HG03342 (cell line): ENCODE data around the gene LRRN3.
"Not testable (repeated sequence)": the region's sequence is repeated elsewhere in the genome, so short reads cannot be mapped to it uniquely, and the experiment has no call there.

ENCODE experiments used
- ATAC-seq: cut with Tn5 transposase; IDR thresholded peaks from one replicate; pipeline ENCODE4 v1.9.1; 2021; ENCODE audit warnings: mild to moderate bottlenecking, moderate library complexity; ENCODE audit not compliant: unreplicated experiment

Gene LRRN3

DNA sequence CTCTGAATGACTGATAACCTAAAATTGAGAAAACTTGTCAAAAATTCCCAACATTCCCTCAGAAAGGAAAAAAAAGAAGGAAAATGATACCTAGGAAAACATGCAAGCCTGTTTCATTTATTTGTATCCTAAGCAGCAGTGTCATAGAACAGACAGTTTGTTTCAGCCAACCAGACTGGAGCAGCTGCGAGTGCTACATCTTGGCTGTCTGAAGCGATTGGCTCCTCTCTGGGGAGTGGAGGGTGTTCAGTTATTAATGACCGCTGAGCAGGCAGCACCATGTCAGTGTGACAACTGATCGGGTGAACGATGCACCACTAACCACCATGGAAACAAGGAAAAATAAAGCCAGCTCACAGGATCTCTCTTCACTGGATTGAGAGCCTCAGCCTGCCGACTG is at the start of gene LRRN3:
LRRN3 (plus strand) TSS at position 282 of the 400 bp plus-strand sequence. CDS start 31,646 bp downstream, outside the sequence.
- ATAC-seq, result no peak

DNA sequence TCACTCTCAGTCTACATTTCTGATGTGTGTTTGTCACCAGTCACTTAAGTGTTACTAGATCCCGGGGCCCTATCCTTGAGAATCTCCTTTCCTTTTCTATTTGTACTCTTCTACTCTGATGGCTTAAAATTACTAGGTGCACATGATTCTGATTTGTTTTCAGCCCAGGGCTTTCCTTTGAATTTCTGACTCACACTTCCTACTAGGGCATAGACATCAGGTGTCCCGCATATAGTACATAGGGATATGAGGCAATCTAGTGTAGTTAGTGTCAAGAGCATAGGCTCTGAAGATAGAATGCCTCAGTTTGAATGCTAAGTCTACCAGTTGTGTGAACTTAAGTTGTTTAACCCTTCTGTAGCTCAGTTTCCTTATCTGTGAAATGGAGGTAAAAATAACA is 49.4 kb upstream of the LRRN3 start:
- ATAC-seq, result no peak

DNA sequence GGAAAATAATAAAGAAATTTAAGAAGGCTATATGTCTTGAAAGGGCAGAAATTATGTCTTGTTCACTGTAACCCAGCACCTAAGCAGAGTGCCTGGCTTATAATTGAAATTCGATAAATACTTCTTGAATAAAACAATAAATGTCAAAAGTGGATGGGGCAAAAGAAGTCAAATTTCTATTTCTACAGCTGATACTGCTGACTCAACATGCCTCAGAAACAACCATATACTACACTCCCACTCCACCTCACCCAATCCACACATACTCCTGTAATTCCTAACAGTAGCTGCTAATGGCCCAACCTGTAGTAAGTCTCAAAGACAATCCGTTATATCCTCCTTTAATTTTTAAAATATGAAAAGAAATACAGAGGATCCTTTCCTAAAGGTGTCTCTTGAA is 48.1 kb upstream of the LRRN3 start:
- no peak for ATAC-seq

DNA sequence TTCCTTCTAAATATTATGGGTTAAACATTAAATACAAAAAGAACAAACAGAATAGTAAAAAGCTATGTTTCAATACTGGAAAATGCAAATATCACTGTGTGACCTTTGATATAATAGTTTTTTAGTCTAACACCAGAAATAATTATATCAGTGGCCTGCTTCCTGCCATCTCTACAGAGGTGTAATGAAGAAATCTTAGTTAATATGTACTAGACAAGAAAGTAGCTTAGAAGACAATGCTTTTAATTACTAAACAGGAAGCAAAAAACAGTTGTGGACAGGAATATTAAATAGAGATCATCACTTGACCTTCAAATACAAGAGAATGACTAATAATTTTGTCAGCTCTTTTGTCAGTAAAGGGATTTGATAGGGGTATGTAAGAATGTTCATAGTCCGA is 47.4 kb upstream of the LRRN3 start:
- ATAC-seq, result peak; percentile 93

DNA sequence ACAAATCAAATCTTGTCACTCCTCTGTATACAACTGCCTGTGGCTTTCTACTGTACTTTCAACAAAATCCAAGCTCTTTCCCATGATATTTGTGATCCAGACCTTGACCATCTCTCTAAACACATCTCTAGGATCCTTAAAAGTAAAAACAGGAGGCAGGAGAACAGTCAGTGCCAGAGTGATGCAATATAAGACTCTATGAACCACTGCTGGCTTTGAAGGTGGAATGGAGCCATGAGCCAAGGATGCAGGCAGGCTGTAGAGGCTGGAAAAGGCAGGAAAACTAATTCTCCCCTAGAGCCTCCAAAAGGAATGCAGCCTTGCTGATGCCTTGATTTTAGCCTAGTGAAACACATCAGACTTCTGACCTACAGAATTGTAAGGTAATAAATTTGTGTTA is 45.5 kb upstream of the LRRN3 start:
- no peak for ATAC-seq

DNA sequence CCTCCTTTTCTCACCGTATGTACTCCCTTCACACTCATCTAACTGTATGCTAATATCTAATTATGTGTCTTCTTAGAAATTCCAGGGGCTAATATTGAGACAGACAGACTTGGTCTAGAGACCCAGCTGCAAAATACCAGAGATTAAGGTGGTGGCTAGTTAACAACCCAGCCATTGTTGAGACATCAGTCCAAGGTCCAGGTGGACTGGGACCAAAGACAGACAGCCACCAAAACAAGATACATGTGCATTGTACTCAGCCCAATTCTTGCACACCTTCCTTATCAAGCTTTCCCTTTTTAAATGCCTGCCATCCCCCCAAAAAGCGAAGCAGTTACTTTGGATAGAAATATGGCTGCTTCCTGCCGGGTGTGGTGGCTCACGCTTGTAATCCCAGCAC is 43.3 kb upstream of the LRRN3 start:
- no peak for ATAC-seq

DNA sequence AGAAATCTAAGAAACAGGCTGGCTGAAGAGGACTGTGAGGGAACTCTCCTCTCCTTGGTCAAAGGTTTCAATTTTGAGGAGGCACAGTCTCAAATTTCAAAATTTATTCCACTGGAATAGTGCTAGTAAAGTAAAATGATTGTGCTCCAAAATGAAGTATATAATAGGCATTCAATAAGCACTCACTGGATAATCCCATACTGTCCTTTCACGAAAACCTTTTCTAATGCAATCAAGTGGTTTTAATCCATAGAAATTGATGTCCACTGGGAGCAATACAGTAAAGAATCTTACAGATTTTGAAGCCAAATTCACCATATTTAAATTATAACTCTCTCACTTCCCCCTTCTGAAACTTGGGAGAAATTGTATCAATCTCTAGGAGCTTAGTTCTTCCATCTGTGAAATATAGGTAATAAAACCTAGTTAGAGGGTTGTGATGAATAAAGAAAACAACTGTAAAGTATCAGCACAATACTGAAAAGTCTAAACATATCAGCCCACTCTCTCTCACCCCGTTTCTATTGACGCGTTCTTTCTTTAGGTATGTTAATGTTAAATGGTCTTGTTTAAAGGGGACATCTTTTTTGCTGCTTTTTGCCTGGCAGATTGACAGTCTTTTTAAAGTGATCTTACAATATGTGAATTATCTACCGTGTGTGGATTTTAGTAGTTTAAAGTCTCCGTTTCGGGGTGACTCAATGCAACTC is 40.8 kb upstream of the LRRN3 start:
- no peak for ATAC-seq

DNA sequence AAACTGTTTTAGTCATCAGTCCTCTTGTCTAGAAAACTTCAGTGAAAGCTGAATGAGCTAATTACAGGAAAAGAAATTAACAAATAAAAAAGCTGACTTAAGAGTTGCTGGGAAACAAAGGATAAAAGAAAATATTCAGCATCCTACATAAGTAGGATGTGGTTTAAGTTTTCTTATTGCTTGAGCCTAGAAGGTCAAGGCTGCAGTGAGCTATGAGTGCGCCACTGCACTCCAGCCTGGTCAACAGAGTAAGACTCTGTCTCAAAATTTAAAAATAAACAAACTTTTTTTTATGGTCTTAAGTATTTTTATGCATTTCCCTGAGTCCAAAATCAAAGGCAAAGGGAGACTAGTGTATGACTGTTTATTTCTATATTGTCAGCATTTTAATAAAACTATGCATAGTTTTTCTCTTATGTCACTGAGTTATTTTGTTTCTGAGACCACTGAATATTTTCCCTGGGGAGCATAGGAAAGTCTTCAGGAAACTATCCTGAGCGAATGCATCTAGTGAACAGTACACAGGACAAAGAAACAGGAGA is 40.0 kb upstream of the LRRN3 start:
- no peak for ATAC-seq

DNA sequence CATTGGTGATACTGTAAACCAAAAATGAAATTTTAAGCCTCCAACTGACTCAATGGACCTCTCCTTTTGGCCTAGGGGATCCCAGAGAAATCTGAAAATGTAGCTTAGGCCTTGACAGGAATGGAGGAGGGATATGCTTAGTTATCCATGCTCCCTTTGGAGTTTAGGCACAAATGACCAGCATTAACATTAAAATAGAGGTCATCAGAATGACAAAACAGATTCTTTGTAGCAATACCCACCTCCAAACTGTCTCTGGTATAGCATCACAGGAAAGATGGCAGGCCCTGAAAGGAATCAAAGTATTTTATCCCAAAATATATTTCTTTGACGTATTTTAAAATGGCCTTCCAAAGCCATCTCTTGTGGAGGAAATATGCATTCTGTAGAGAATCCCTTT is 39.1 kb upstream of the LRRN3 start:
- no peak for ATAC-seq

DNA sequence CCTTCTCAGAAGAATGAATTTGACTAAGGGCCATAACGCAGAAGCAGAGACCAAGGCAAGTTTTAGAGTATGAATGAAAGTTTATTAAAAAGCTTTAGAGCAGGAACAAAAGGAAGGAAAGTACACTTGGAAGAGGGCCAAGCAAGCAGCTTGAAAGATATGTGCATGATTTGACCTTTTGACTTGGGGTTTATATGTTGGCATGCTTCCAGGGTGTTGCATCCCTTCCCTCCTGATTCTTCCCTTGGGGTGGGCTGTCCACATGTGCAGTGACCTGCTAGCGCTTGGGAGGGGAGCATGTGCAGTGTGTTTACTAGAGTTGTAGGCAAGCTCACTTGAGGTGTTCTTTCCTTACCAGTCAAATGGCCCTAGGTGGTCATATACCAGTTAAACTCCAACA is 37.9 kb upstream of the LRRN3 start:
- ATAC-seq, result no peak

DNA sequence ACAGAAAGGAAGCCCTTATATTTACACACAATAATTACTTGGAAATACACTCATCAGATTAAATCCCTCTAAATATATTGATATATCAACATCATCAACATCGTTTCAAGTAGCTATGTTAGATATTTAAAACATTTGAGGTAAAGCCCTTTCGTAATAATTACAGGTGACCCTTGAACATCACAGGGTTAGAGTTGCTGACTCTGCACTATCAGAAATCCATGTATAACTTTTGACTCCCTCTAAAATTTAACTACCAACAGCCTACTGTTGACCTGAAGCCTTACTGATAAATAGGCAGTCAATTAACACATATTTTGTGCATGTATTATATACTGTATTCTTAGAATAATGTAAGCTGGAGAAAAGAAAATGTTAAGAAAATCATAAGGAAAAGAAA is 34.6 kb upstream of the LRRN3 start:
- ATAC-seq, result no peak

DNA sequence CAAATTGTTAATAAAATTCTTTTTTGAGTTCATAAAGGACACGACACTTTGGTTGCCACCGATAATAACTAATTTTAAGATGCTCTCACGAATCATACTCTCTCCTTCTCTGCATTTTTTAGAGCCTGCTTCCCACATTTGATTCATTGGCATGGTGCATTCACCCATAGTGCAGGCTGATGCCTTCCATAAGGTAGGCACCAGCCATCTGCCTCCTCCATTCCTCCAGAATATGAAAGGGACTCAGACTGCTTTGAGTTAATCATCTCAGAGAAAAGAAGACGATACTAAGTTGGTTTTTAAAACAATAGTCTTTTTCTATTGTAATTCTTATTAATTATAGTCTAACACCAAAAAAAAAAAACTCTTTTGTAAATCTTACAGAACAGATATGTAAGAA is 33.9 kb upstream of the LRRN3 start:
- no peak for ATAC-seq

DNA sequence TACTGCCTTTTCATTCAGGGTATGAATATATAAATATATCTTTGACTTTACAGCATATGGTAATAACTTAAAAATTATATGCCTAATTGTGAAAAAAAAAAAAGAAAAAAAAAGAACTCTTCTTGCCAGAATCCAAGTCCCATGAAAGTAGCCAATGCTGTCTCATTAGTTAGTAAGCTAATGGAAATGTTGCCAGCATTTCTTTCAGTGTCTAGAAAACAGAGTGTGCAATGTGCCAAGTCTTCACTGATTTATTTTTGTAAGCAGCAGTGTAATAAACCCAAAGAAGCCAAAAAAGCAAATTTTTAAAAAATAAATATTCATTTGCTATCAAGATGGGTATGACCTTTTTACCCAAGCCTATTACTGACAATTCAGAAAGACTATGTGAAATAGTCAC is 31.1 kb upstream of the LRRN3 start:
- ATAC-seq, result no peak

DNA sequence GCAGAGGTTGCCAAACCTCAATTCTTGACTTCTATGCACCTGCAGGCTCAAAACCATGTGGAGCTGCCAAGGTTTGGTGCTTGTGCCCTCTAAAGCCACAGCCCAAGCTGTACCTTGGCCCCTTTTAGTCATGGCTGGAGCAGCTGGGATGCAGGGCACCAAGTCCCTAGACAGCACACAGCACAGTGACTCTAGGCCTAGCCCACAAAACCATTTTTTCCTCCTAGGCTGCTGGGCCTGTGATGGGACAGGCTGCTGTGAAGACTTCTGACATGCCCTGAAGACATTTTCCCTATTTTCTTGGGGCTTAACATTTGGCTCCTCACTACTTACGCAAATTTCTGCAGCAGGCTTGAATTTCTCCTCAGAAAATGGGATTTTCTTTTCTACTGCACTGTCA is 27.8 kb upstream of the LRRN3 start:
- no peak for ATAC-seq

DNA sequence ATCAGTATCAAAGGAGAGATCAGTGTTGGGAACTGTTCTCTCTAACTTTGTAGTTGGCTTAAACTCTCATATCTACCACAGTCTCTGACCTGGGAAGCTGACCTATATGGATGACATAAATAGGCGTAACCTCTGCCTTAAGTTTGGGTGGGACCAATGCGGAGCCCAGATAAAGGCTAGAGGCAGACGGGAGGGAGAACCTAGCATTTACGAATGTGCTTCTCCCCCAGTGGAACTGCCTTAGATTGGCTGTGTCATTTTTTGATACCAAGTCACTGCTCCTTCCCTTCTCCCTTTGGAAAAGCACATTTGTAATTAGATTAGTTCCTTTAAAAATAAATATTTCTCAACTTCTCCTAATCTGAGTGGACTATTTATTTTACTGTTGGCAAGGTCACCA is 23.7 kb upstream of the LRRN3 start:
- ATAC-seq, result no peak

DNA sequence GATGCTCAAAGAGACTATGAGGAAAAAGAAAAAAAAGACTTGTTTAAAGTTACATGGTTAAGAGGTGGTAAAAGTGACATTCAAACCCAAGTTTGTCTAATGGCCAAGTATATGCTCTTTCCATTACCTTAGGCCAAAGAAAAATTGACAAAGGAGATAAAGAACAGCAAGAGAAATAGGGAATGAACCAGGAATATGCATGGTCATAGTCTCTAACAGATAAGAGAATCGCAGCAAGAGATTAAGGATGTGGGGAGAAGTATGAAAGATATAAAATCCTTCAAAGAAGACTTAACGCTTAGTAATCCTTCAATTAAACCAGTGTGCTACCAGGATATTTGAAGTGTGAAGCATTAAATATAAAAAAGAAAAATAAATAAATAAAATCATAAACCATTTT is 23.2 kb upstream of the LRRN3 start:
- no peak for ATAC-seq

DNA sequence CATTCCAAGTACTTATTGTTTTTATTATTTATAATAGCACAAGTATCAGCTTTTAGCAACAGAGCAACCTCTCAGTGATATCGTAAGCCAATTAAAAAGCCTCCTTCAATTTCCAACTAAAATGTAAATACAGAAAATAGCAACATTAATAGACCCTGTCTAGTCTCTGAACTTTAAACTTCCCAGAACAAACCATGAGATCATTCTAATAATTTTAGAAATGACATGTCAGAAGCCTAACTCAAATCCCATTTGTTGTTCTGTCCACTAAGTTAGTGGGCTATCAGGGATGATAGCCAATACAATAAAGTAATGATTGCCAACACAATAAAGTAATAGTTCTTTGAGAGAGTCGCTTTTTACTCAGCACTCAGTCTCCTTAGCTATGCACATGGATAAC is 22.3 kb upstream of the LRRN3 start:
- no peak for ATAC-seq

DNA sequence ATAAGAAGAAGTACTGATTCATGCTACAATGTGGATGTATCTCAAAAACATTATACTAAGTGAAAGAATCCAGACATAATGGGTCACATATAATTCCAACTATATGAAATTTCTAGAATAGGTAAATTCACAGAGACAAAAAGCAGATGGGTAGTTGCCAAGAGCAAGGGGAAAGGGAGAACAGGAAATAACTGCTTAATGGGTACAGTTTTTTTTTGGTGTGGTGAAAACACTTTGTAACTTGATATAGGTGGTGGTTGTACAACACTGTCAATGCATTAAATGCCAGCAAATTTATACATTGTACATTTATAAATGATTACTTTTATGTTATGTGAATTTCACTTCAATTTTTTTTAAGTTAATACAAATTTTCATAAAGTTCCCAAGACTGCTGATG is 19.4 kb upstream of the LRRN3 start:
- no peak for ATAC-seq

DNA sequence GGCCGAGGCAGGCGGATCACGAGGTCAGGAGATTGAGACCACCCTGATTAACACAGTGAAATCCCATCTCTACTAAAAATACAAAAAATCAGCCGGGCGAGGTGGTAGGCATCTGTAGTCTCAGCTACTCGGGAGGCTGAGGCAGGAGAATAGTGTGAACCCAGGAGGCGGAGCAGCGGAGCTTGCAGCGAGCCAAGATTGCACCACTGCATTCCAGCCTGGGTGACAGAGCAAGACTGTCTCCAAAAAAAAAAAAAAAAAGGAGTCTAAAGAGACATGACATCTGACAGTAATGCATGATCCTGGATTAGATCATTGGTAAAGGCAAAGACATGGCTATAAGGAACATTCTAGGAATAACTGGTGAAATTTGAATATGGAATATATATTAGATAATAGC is 18.3 kb upstream of the LRRN3 start:
- ATAC-seq, result not testable (repeated sequence)

DNA sequence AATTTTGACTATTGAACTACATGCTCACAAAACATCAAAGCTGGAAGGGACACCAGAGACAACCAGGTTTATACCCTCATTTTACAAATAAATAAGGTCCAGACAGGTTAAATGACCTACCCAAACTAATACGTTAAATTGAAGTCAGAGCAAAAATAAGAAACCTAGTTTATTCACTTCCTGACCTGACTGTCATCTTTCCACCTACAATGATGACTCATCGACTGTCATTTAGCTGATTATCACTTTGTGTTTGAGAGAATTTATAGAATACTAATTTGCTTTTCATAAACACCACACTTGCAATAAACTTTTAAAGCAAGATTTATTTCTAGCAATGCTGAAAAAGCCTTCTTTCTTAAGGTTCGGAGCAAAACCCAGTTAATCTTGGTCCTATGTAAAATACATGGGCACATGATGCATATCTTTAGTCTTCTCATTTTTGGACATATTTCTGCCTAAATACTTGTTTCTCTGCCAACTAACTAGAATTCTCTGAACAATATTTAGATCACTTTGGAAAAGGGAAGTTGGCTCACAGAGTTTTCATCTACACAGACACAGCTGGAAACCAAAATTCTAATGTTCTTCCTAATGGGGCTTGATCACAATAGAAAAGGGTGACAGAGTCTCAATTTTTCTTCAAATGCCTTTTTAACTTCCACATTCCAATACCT is 16.7 kb upstream of the LRRN3 start:
- peak; percentile 57 for ATAC-seq

DNA sequence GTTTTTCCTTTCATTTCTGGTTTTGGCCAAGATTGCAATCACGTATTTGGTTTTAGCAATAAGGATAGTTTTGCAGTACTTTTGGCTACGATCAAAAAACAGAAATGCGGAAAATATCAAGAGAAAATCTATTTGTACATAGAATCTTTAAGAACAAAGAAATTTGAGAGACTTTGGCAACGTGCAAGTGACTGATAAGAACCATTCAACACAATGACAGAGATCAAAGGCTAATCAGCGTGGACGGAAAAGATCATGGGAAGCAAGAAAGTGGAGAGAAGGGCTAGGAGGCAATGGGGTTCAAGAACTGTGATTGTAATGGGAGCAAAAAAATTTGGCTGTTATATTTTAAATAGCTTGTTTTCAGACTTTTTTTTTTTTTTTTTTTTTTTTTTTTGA is 16.2 kb upstream of the LRRN3 start:
- no peak for ATAC-seq

DNA sequence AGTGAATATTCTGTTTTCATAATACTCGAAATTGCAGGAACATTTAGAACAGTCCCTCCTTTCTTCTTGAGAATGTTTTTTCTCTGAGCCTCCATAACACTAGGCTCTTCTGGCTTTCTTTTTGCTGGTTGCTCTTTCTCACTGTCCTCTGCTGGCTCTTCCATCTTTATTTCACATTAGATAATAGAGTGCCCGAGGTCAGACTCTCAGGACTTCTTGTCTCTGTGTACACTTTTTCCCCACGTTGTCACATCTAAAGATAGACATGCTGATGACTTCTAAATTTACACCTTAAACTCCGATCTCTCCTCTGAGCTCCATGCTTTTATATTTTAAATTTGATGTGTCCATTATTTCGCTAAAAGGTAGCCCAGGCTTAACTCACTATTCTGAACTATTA is 15.4 kb upstream of the LRRN3 start:
- ATAC-seq, result no peak

DNA sequence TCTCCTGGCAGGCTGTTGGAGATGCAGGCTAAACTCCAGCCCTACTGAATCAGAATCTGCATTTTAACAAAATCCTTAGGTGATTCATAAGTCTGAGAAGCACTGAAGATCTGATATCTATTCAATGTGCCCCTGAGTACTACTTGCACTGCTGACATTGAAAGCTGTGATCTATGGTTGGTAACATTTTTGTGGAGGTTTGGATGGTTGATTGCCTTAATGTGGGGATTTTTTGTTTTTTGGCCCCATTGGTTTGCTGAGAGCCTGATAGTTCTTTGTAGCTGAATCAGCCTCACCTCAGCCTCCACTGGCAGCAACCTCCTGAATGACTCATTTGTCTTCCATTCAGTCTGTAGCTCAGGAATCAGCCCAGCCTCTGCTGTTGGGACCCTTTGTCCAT is 14.7 kb upstream of the LRRN3 start:
- ATAC-seq, result no peak
